Measurements from ENCODE around the gene PCBP3. TPM values are rescaled to one million over a fixed set of nuclear protein-coding genes. Genes with fewer than 3 reads are reported as not detected.

The PCBP3 gene
- total and polyA plus RNA-seq, 2 of the 13 experiments (the other 11 are each of a cell fraction or from before 2014, with no cell fraction given): not detected

DNA sequence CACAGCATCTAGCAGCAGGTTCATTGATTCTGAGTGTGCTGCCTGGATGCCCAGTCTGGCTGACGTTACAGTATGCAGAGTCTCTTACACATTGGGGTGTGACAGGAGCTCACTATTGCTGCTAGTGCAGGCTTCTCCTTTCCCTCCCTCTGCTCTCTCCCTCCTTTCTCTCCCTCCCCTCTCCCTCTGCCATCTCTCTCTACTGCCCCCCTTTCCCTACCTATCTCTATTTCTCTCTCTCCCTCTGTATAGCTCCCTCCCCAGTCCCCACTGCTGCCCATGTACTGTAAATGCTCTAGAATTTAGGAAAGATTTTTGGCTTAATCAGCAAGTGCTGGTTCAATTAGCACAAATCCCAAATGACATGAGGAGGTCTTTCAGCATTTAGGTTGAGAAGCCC lies 62.8 kb downstream of the PCBP3 start:
- WGBS (ENCODE audit: low lambda C conversion rate): no CpG with 5 or more reads among the region's 1 CpG

More for the DNA sequence above, 62.8 kb downstream of the PCBP3 start:
- no peaks in the 10 kb centered on the region for H3K4me1 ChIP-seq (ENCODE audit: insufficient read depth, low read length)
- no peak overlapping the region for H3K27ac ChIP-seq (ENCODE audit: extremely low read length, insufficient read depth, low read length)
- FAIRE-seq (no peak), DNase-seq (ENCODE audit: low spot score) (no peak), ATAC-seq (no peak)
- in situ Hi-C loops (cut with HindIII; ENCODE audit: extremely low pct_ligation_motif_present, low pct_unique_long_range_greater_than_20kb): no loop called here
- ChIA-PET POLR2A (no interaction called here), CTCF (ENCODE audit: low intra/inter-chr PET ratio, low total read pairs) (no interaction called here)
- no peaks in the 10 kb centered on the region for H3K36me3 ChIP-seq (replicated peaks in 1 of 2; ENCODE audit: control insufficient read depth in 1 of 2, insufficient read depth in 2 of 2, low read length in 2 of 2)
- peaks cover 6 to 34% of the 10 kb centered on the region in 2 experiments; a peak in 4 of 5 replicates for H3K27me3 ChIP-seq (ENCODE audit: control insufficient read depth in 1 of 2, insufficient read depth in 2 of 2, low read length in 2 of 2)
- H3K4me2 ChIP-seq (ENCODE audit: low read depth, low read length): no peak overlapping the region
- no peak overlapping the region for H3K4me3 ChIP-seq (replicated peaks in 1 of 3; ENCODE audit: insufficient read depth in 1 of 3, low read depth in 2 of 3, low read length in 3 of 3)
- H3K79me2 ChIP-seq (ENCODE audit: insufficient read depth, low read length): no peaks in the 10 kb centered on the region
- TF ChIP-seq ZNF75D (CRISPR knock-in tag; IDR thresholded peaks at IDR 0.05; ENCODE audit: borderline replicate concordance) (no peak), ZNF614 (CRISPR knock-in tag; IDR thresholded peaks at IDR 0.05; ENCODE audit: borderline replicate concordance) (no peak), ZNF709 (CRISPR knock-in tag; IDR thresholded peaks at IDR 0.05) (no peak), TEAD2 (CRISPR knock-in tag; IDR thresholded peaks at IDR 0.05) (no peak), ZNF350 (CRISPR knock-in tag; IDR thresholded peaks at IDR 0.05; ENCODE audit: borderline replicate concordance, low read depth) (no peak), SRSF9 (IDR thresholded peaks at IDR 0.05; ENCODE audit: borderline replicate concordance, insufficient read depth, low read depth, low read length, poor library complexity, severe bottlenecking) (no peak), HBP1 (CRISPR knock-in tag; IDR thresholded peaks at IDR 0.05; ENCODE audit: low read depth) (no peak), IKZF4 (CRISPR knock-in tag; IDR thresholded peaks at IDR 0.05; ENCODE audit: borderline replicate concordance, low read depth, not compliant biosample characterization) (no peak), HMGXB4 (CRISPR knock-in tag; IDR thresholded peaks at IDR 0.05; ENCODE audit: borderline replicate concordance in 1 of 2, low read depth in 1 of 2) (no peak), ZNF782 (CRISPR knock-in tag; IDR thresholded peaks at IDR 0.05; ENCODE audit: borderline replicate concordance) (no peak)
- TF ChIP-seq, protein P1, sequence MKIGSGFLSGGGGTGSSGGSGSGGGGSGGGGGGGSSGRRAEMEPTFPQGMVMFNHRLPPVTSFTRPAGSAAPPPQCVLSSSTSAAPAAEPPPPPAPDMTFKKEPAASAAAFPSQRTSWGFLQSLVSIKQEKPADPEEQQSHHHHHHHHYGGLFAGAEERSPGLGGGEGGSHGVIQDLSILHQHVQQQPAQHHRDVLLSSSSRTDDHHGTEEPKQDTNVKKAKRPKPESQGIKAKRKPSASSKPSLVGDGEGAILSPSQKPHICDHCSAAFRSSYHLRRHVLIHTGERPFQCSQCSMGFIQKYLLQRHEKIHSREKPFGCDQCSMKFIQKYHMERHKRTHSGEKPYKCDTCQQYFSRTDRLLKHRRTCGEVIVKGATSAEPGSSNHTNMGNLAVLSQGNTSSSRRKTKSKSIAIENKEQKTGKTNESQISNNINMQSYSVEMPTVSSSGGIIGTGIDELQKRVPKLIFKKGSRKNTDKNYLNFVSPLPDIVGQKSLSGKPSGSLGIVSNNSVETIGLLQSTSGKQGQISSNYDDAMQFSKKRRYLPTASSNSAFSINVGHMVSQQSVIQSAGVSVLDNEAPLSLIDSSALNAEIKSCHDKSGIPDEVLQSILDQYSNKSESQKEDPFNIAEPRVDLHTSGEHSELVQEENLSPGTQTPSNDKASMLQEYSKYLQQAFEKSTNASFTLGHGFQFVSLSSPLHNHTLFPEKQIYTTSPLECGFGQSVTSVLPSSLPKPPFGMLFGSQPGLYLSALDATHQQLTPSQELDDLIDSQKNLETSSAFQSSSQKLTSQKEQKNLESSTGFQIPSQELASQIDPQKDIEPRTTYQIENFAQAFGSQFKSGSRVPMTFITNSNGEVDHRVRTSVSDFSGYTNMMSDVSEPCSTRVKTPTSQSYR (CRISPR knock-in tag; IDR thresholded peaks at IDR 0.05; ENCODE audit: borderline replicate concordance): no peak
- H3K9me3 ChIP-seq (ENCODE audit: low read length): no peaks in the 10 kb centered on the region
- H4K20me1 ChIP-seq (ENCODE audit: insufficient read depth, low read length): no peaks in the 10 kb centered on the region
- BruUV-seq (replicated peaks): no TSS peak
- no peak overlapping the region for H3K9ac ChIP-seq (ENCODE audit: insufficient read depth, low read depth, low read length)
- intact Hi-C loops (cut with micrococcal nuclease; ENCODE audit: unreplicated experiment): no loop called here
- no peak overlapping the region for H2AFZ ChIP-seq (ENCODE audit: low read length)

All from HepG2 (cell line).